Endothelial cell of umbilical vein (primary cell): ENCODE data around the gene DUSP2. TPM values are rescaled to one million over a fixed set of nuclear protein-coding genes. Genes with fewer than 3 reads are reported as not detected.

Experiments
- BruUV-seq: library from RNA; stranded (reverse); fragments of 400-500 nt; replicated peaks from 2 replicates; lab custom pipeline; 2021; lab: Mats Ljungman, UMichigan
- CTCF ChIA-PET: fragments of 300-600, 350-600 bp; sonication (Branson Sonifier 250); formaldehyde crosslinking; loops from one replicate; lab custom pipeline; 2021; ENCODE audit warnings: antibody characterized with exemption, inconsistent platforms; lab: Charles Lee
- POLR2A ChIA-PET: fragments of 300-600, 350-600 bp; sonication (Branson Sonifier 250); formaldehyde crosslinking; loops from one replicate; lab custom pipeline; 2021; ENCODE audit warnings: antibody characterized with exemption, inconsistent platforms; lab: Charles Lee
- DNase-seq: peaks from one replicate; pipeline ENCODE4 v3.0.0-alpha.2; 2011; ENCODE audit warnings: low read depth, low spot score
- FAIRE-seq: peaks from 2 replicates; lab custom pipeline; 2011; peaks lifted over from hg19 to GRCh38; lab: Jason Lieb, UNC
- H2AFZ ChIP-seq: 2 replicates; pipeline ENCODE4 v1.6.0; 2012; ENCODE audit warnings: low read depth, low read length, control low read depth, inconsistent platforms
- H3K27ac ChIP-seq: 2 replicates; pipeline ENCODE4 v1.5.1; 2011; ENCODE audit warnings: low read depth, mild to moderate bottlenecking, control low read depth, low read length, moderate library complexity; ENCODE audit not compliant: insufficient read depth
- H3K27me3 ChIP-seq, 2 experiments: 2 replicates each; pipeline versions ENCODE4 v1.6.0 to v1.6.1; 2011; ENCODE audit warnings: low read length in 2 of 2, mixed read lengths in 1 of 2; ENCODE audit not compliant: control insufficient read depth in 2 of 2, insufficient read depth in 2 of 2
- H3K36me3 ChIP-seq, 2 experiments: 2 replicates in 1 of 2; 3 replicates in 1 of 2; pipeline ENCODE4 v1.5.1; 2011; ENCODE audit warnings: low read length in 2 of 2, mild to moderate bottlenecking in 1 of 2, moderate library complexity in 1 of 2; ENCODE audit not compliant: control insufficient read depth in 2 of 2, insufficient read depth in 2 of 2; ENCODE audit errors: extremely low read depth in 1 of 2
- H3K4me1 ChIP-seq: 3 replicates; pipeline ENCODE4 v1.5.1; 2011; ENCODE audit warnings: mild to moderate bottlenecking, low read length; ENCODE audit not compliant: control insufficient read depth, insufficient read depth; ENCODE audit errors: extremely low read depth
- H3K4me2 ChIP-seq: 2 replicates; pipeline ENCODE4 v1.6.1; 2011; ENCODE audit warnings: low read length, control low read depth, mixed read lengths; ENCODE audit not compliant: insufficient read depth
- H3K4me3 ChIP-seq, 3 experiments: fragments of 200-600 bp in 1 of 3; sonication (generic), shearing (Covaris generic) in 1 of 3; replicated peaks in 1 of 3; 2 replicates each; pipeline ENCODE4 v1.5.1; 2011 to 2016; ENCODE audit warnings: control low read depth in 3 of 3, low read length in 3 of 3, mild to moderate bottlenecking in 2 of 3, inconsistent platforms in 1 of 3, low read depth in 1 of 3, moderate library complexity in 1 of 3; ENCODE audit not compliant: insufficient read depth in 1 of 3
- H3K79me2 ChIP-seq: 2 replicates; pipeline ENCODE4 v1.6.0; 2012; ENCODE audit warnings: low read length, inconsistent platforms; ENCODE audit not compliant: control insufficient read depth, insufficient read depth
- H3K9ac ChIP-seq: replicated peaks from 2 replicates; pipeline ENCODE3; 2011; ENCODE audit warnings: low read length, control low read depth; ENCODE audit not compliant: insufficient read depth; ENCODE audit errors: extremely low read depth
- H3K9me1 ChIP-seq: replicated peaks from 3 replicates; pipeline ENCODE4 v1.6.0; 2011; ENCODE audit warnings: mild to moderate bottlenecking, low read length; ENCODE audit not compliant: control insufficient read depth, insufficient read depth; ENCODE audit errors: extremely low read depth
- H3K9me3 ChIP-seq: replicated peaks from 2 replicates; pipeline ENCODE4 v1.5.1; 2012; ENCODE audit warnings: low read length, inconsistent platforms; ENCODE audit not compliant: control insufficient read depth, insufficient read depth
- H4K20me1 ChIP-seq: replicated peaks from 2 replicates; pipeline ENCODE3; 2011; ENCODE audit warnings: mild to moderate bottlenecking, low read length; ENCODE audit not compliant: control insufficient read depth, insufficient read depth; ENCODE audit errors: extremely low read depth
- EZH2 ChIP-seq: IDR thresholded peaks from 2 replicates; pipeline ENCODE4 v1.6.1; 2012; ENCODE audit warnings: borderline replicate concordance, low read depth, mild to moderate bottlenecking, moderate library complexity, low read length, inconsistent platforms; ENCODE audit not compliant: severe bottlenecking
- GATA2 ChIP-seq: IDR thresholded peaks from 2 replicates; pipeline ENCODE4 v1.7.0; 2011; ENCODE audit warnings: low read depth, mild to moderate bottlenecking, moderate library complexity, mixed read lengths, low read length; ENCODE audit not compliant: insufficient read length, insufficient read depth
- JUN ChIP-seq: IDR thresholded peaks from 2 replicates; pipeline ENCODE4 v1.6.1; 2011; ENCODE audit warnings: borderline replicate concordance, low read depth; ENCODE audit not compliant: insufficient read length, insufficient read depth
- POLR2A ChIP-seq: IDR thresholded peaks from 2 replicates; pipeline ENCODE4 v1.6.1; 2012; ENCODE audit warnings: low read depth, mild to moderate bottlenecking, control low read depth, low read length
- dilution Hi-C: fragments of 300-500 bp; cut with MboI; formaldehyde crosslinking; loops from one replicate; pipeline ENCODE4 v1.15.0; 2019; ENCODE audit warnings: low sequenced_read_pairs; ENCODE audit not compliant: extremely low pct_ligation_motif_present
- intact Hi-C: fragments of 100-400 bp; cut with micrococcal nuclease; formaldehyde crosslinking; loops from one replicate; pipeline ENCODE4 v1.10.0; 2022
- polyA plus RNA-seq, 4 experiments: library from polyadenylated mRNA; depleted of rRNA in 3 of 4; stranded (reverse) in 3 of 4; unstranded in 1 of 4; fragments of >200 nt; gene quantifications; 2 replicates each; pipeline versions ENCODE4 v1.2.1 to v1.2.3, GENCODE V29; 2011 to 2012; ENCODE audit warnings: missing spikeins in 1 of 4
- total RNA-seq: library from RNA; stranded (reverse); gene quantifications from 2 replicates; pipeline ENCODE4 v1.2.3, GENCODE V29; 2021
- TF ChIP-seq, protein P1 (sequence below), 2 donors: IDR thresholded peaks; 1 replicate in 1 of 2; 2 replicates in 1 of 2; pipeline ENCODE4 v1.5.1; 2011; ENCODE audit warnings: low read length in 2 of 2, mild to moderate bottlenecking in 2 of 2, moderate library complexity in 2 of 2, control low read depth in 1 of 2, inconsistent platforms in 1 of 2, low read depth in 1 of 2; ENCODE audit not compliant: insufficient read depth in 1 of 2; ENCODE audit errors: extremely low read depth in 1 of 2
- TF ChIP-seq, protein P2 (sequence below): IDR thresholded peaks from 2 replicates; pipeline ENCODE4 v1.6.1; 2011; ENCODE audit not compliant: insufficient read depth, insufficient read length

DUSP2 gene
- total and polyA plus RNA-seq, 2 donors (not counting 3 experiments of a cell fraction or from before 2014, with no cell fraction given), result 0.33 TPM

DNA sequence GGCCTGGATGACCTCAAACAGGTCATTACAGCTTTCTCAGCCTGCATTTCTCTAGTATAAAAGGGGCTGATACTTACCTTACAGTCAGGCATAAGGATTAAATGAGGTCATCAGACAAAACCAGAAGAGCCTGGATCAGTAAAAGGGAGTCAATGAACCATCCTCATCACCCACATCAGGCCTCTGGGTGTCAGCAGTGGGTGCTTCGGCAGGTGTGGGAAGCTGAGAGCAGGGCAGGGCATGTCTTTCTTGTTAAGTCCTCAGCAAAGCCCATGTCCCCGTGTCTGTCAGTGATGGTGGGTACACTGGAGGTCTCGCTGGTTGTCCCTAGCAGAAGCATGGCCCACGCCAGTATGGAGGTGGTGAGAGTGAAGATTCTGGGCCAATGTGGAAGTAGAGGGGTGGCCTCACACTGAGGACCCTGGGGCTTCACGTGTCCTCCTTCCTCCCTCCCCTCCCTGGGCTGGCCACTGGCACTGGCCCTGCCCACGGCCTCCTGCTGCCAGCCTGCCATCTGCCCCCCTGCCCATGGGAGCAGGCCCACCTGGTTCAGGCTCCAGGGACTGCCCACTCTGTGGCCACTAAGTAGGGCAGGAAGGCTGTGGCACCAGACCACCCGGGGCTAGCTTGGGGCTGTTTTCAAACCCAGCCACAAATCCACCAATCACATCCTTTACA lies 33.3 kb downstream of the DUSP2 start:
- Histone ChIP-seq H3K79me2 (no peaks in the 10 kb centered on the region), H3K27ac (no peak overlapping the region), H3K27me3 (peaks cover 5 to 9% of the 10 kb centered on the region in 2 experiments), H3K4me2 (no peak overlapping the region), H3K4me3 (no peak overlapping the region), H3K9me3 (no peaks in the 10 kb centered on the region), H3K9me1 (no peaks in the 10 kb centered on the region), H3K4me1 (no peaks in the 10 kb centered on the region), H3K36me3 (no peaks in the 10 kb centered on the region), H2AFZ (no peak overlapping the region), H4K20me1 (no peaks in the 10 kb centered on the region), H3K9ac (no peak overlapping the region)
- ChIA-PET CTCF (interaction anchor here (1.1 kb wide), 1 partner anchor 62 kb away, joined by 3 read pairs; no protein-coding TSS in a partner anchor), POLR2A (no interaction called here)
- no peak for TF ChIP-seq EZH2
- TF ChIP-seq POLR2A, result no peak
- TF ChIP-seq, protein P1, sequence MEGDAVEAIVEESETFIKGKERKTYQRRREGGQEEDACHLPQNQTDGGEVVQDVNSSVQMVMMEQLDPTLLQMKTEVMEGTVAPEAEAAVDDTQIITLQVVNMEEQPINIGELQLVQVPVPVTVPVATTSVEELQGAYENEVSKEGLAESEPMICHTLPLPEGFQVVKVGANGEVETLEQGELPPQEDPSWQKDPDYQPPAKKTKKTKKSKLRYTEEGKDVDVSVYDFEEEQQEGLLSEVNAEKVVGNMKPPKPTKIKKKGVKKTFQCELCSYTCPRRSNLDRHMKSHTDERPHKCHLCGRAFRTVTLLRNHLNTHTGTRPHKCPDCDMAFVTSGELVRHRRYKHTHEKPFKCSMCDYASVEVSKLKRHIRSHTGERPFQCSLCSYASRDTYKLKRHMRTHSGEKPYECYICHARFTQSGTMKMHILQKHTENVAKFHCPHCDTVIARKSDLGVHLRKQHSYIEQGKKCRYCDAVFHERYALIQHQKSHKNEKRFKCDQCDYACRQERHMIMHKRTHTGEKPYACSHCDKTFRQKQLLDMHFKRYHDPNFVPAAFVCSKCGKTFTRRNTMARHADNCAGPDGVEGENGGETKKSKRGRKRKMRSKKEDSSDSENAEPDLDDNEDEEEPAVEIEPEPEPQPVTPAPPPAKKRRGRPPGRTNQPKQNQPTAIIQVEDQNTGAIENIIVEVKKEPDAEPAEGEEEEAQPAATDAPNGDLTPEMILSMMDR (IDR thresholded peaks at IDR 0.05; ENCODE audit: extremely low read depth in 1 of 2, insufficient read depth in 1 of 2, low read depth in 1 of 2, low read length in 2 of 2), result no peak
- TF ChIP-seq JUN, result no peak
- no peak for TF ChIP-seq GATA2
- TF ChIP-seq, protein P2, sequence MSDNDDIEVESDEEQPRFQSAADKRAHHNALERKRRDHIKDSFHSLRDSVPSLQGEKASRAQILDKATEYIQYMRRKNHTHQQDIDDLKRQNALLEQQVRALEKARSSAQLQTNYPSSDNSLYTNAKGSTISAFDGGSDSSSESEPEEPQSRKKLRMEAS, result no peak
- BruUV-seq, result no TSS peak
- dilution Hi-C loops, result no loop called here
- intact Hi-C loops, result no loop called here
- DNase-seq (no peak), FAIRE-seq (no peak)
